H1 (cell line): ENCODE measurements around the gene SLC12A8. TPM values are rescaled to one million over a fixed set of nuclear protein-coding genes. Genes with fewer than 3 reads are reported as not detected.

Experiments used
- ATF3 ChIP-seq: IDR thresholded peaks from 2 replicates; pipeline ENCODE4 v1.6.1; 2011; ENCODE audit warnings: low read depth, mild to moderate bottlenecking, low read length; ENCODE audit not compliant: insufficient read depth
- BCL11A ChIP-seq, 2 experiments: IDR thresholded peaks; one replicate each; pipeline ENCODE4 v1.6.1; 2011; ENCODE audit warnings: low read depth in 2 of 2, low read length in 2 of 2, mild to moderate bottlenecking in 2 of 2
- CEBPB ChIP-seq: IDR thresholded peaks from 2 replicates; pipeline ENCODE4 v1.6.1; 2012; ENCODE audit warnings: low read depth, low read length
- CHD7 ChIP-seq: fragments of 300-600 bp; sonication (generic); IDR thresholded peaks from 2 replicates; pipeline ENCODE4 v1.7.1; 2012; ENCODE audit warnings: low read length, moderate library complexity, mild to moderate bottlenecking, inconsistent platforms; ENCODE audit not compliant: insufficient replicate concordance
- NANOG ChIP-seq: IDR thresholded peaks from 2 replicates; pipeline ENCODE4 v1.6.1; 2011; ENCODE audit warnings: low read length, low read depth, mild to moderate bottlenecking, inconsistent platforms; ENCODE audit not compliant: insufficient read depth, poor library complexity, severe bottlenecking
- SIX5 ChIP-seq: IDR thresholded peaks from 2 replicates; pipeline ENCODE4 v1.6.1; 2011; ENCODE audit warnings: mild to moderate bottlenecking, low read depth, low read length
- TCF12 ChIP-seq: IDR thresholded peaks from 2 replicates; pipeline ENCODE4 v1.6.1; 2011; ENCODE audit warnings: low read depth, mild to moderate bottlenecking, low read length
- polyA plus RNA-seq, 7 experiments: library from polyadenylated mRNA; depleted of rRNA in 3 of 7; stranded (reverse) in 5 of 7; unstranded in 2 of 7; fragments of >200 nt in 5 of 7; fragments of 200-250 nt in 2 of 7; gene quantifications; 1 replicate in 5 of 7; 2 replicates in 1 of 7; 4 replicates in 1 of 7; pipeline versions ENCODE4 v1.2.1 to v1.2.3, GENCODE V29; 2011 to 2013; ENCODE audit warnings: missing spikeins in 2 of 7, mixed read lengths in 2 of 7
- total RNA-seq: library from RNA; stranded (reverse); fragmentation: NEBNext Ultra II Directional; extraction: Animal tissue kit (Norgen Biotek cat#: 25700); gene quantifications from 2 replicates; pipeline ENCODE4 v1.2.1, GENCODE V29; 2021

SLC12A8 gene
- total and polyA plus RNA-seq, 2 of the 8 experiments (the other 6 are each of a cell fraction or from before 2014, with no cell fraction given) = 13.7 to 14.4 TPM

- TF ChIP-seq NANOG (no peak), SIX5 (no peak), BCL11A (IDR thresholded peaks at IDR 0.05; ENCODE audit: low read depth in 2 of 2, low read length in 2 of 2) (no peak), TCF12 (no peak), CHD7 (no peak), CEBPB (no peak), ATF3 (no peak)
- TF ChIP-seq, all 59 proteins: peak for 0
Measured at GRCh38 chr3:125256675-125257074, 44.1 kb upstream of the SLC12A8 start (continued).
